GM19438 (cell line): Measurements from ENCODE around the gene OR5K2.

Experiments
- ATAC-seq: cut with Tn5 transposase; IDR thresholded peaks from one replicate; pipeline ENCODE4 v1.9.1; 2021; ENCODE audit warnings: low read depth; ENCODE audit not compliant: unreplicated experiment

The OR5K2 gene

GRCh38 chr3:98521897-98522543, 24.5 kb downstream of the OR5K2 start:
- peak; percentile 35 for ATAC-seq

GRCh38 chr3:98522544-98523281, 25.2 kb downstream of the OR5K2 start, which contains the start of gene CLDND1:
Gene CLDND1, minus strand, starts transcription at chr3:98522902. Its CDS starts 1,478 bp downstream, at chr3:98521424.
- ATAC-seq = peak; percentile 87

GRCh38 chr3:98525494-98525893, 28.0 kb downstream of the OR5K2 start:
- ATAC-seq = no peak

GRCh38 chr3:98528474-98529346, 31.2 kb downstream of the OR5K2 start:
- no peak for ATAC-seq

GRCh38 chr3:98529856-98530459, 32.5 kb downstream of the OR5K2 start:
- no peak for ATAC-seq

GRCh38 chr3:98530676-98531075, 33.2 kb downstream of the OR5K2 start:
- no peak for ATAC-seq

GRCh38 chr3:98531622-98532274, 34.3 kb downstream of the OR5K2 start, which contains the start of gene GPR15:
Gene GPR15, plus strand, starts transcription at chr3:98531978. Its CDS starts 56 bp downstream, at chr3:98532034.
- peak; percentile 24 for ATAC-seq

- no peak for ATAC-seq
Observed at GRCh38 chr3:98532275-98532637, 34.8 kb downstream of the OR5K2 start.

- ATAC-seq = no peak
Observed at GRCh38 chr3:98532709-98533571, 35.5 kb downstream of the OR5K2 start.

- ATAC-seq = no peak
Observed at GRCh38 chr3:98534168-98534567, 36.7 kb downstream of the OR5K2 start.

- no peak for ATAC-seq
Observed at GRCh38 chr3:98534734-98535133, 37.3 kb downstream of the OR5K2 start.

GRCh38 chr3:98536456-98537017, 39.1 kb downstream of the OR5K2 start:
- peak; percentile 69 for ATAC-seq

GRCh38 chr3:98540346-98540745, 42.9 kb downstream of the OR5K2 start:
- ATAC-seq = peak; percentile 34

- no peak for ATAC-seq
Observed at GRCh38 chr3:98541695-98542094, 44.2 kb downstream of the OR5K2 start.

- ATAC-seq = no peak
Observed at GRCh38 chr3:98542623-98543022, 45.1 kb downstream of the OR5K2 start.

- peak; percentile 56 for ATAC-seq
Observed at GRCh38 chr3:98545940-98546339, 48.5 kb downstream of the OR5K2 start.
